SU-DHL-6 (cell line): ENCODE data around the gene INPP5B.

Source experiments
- EZH2phosphoT487 ChIP-seq: fragments of 200-600 bp; sonication (generic), shearing (Covaris generic); conservative IDR thresholded peaks from 2 replicates; pipeline ENCODE4 v1.6.1; 2018; ENCODE audit warnings: mild to moderate bottlenecking, antibody characterized with exemption, low read length, moderate library complexity, mixed read lengths
- TF ChIP-seq, protein P1 (sequence below): fragments of 200-600 bp; sonication (generic); IDR thresholded peaks from one replicate; pipeline ENCODE4 v1.5.1; 2017; ENCODE audit warnings: antibody characterized with exemption, mild to moderate bottlenecking, low read length, moderate library complexity; ENCODE audit not compliant: insufficient read depth, poor library complexity, severe bottlenecking

DNA sequence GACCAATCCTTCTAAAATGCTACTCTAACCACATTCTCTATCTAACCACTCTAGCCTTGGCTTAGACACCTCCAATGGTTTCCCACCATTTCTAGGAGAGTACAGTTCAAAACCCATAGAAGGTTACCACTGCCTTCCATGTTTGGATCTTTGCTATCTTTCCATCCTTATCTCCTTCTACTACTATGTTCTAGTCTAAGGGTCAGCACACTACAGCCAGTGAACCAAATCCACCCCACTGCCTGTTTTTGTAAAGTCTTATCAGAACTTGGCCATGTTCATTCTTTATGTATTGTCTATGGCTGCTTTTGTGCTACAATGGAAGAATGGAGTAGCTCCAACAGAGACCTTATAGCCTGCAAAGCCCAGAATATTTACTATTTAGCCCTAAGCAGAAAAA, 93.7 kb downstream of the INPP5B start:
- no peak for TF ChIP-seq EZH2phosphoT487
- TF ChIP-seq, protein P1, sequence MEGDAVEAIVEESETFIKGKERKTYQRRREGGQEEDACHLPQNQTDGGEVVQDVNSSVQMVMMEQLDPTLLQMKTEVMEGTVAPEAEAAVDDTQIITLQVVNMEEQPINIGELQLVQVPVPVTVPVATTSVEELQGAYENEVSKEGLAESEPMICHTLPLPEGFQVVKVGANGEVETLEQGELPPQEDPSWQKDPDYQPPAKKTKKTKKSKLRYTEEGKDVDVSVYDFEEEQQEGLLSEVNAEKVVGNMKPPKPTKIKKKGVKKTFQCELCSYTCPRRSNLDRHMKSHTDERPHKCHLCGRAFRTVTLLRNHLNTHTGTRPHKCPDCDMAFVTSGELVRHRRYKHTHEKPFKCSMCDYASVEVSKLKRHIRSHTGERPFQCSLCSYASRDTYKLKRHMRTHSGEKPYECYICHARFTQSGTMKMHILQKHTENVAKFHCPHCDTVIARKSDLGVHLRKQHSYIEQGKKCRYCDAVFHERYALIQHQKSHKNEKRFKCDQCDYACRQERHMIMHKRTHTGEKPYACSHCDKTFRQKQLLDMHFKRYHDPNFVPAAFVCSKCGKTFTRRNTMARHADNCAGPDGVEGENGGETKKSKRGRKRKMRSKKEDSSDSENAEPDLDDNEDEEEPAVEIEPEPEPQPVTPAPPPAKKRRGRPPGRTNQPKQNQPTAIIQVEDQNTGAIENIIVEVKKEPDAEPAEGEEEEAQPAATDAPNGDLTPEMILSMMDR: no peak
